ENCODE results near the gene ERGIC2.

The ERGIC2 gene

DNA sequence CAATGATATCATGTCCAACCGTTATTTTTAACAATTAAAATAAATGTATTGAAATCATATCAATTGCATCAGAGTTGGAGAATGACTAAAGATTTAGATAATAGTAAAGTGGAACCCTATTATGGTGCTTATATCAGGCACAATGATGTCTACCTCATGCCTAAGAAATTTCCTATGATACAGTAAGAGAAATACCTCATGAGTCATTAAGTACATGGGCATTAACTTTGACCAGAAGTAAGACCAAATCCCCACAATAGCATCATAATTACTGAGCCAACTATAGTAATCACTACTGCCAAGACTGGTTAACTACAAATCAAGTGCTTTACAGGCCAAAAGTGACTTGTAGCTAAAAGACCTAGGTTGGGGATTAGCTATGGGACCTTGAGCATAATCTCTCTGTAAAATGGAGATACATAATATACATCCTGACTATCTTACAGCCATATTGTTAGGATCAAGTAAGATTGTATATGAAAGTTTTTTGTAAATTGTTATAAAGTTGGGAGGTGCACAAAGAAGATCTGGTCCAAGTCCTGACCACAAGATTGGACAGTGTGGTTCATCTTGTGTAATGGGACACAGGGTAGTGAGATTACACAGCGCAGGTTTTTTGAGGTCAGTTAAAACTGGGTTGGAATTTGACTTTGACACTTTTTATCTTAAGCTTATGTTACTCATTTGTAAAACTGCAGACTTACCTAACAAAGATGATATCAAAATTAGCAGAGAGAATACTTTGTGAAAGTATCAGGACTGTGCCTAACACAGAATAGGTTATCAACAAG lies 60.5 kb downstream of the ERGIC2 start:
- no peaks in the 10 kb centered on the region for H3K36me3 ChIP-seq (ENCODE audit: insufficient read depth, low read length)
- no peak overlapping the region for H3K4me3 ChIP-seq
- no peak overlapping the region for H3K9ac ChIP-seq (ENCODE audit: insufficient read length)
- no peak for DNase-seq (ENCODE audit: low read depth, low spot score)
- no peak for TF ChIP-seq FOXP2 (optimal IDR thresholded peaks at IDR 0.05; ENCODE audit: control extremely low read depth, extremely low read length, insufficient read depth)
- TF ChIP-seq EZH2 (IDR thresholded peaks at IDR 0.05), result no peak
- TF ChIP-seq POLR2AphosphoS5 (IDR thresholded peaks at IDR 0.05; ENCODE audit: borderline replicate concordance, low read depth, low read length), result no peak
- no peaks in the 10 kb centered on the region for H3K9me3 ChIP-seq (ENCODE audit: low read depth, low read length)
- H3K27ac ChIP-seq, result no peak overlapping the region

DNA sequence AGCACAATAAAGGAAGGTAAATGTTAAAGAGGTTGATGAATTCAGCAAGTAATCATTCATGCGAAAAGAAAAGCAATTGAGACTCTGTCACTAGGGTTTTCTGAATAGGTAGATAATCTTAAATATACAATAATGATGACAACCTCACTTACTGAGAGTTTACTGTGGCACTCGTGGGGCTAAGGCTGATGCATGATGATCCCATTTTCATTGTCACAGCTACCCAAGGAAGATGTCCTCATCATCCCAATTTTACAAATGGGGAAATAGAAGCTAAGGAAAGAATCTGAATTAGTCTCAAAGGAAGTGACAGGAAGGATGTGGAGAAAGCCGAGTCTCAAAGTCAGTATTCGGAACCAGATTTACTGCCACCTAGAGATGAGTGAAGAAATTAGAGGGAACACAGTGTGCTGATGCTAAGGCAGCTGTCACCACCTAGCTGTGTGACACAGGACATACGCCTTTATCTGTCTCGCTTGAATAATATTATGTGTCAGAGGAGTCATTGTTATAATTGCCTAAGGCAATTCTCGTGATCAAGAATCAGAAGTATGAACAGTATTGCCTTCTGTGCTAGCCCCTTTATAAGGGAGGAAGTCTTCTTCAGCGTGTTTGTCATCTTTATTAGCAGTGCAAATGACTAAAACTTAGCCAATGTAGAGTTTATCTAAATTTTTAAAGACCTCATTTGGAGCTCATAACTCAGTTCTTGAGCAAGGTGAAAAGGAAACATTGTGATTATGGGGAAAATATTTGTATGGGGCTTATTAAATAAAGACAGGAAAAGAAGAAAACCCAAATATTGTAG lies 63.2 kb downstream of the ERGIC2 start:
- no peak overlapping the region for H3K27ac ChIP-seq
- H3K9me3 ChIP-seq (ENCODE audit: low read depth, low read length), result no peaks in the 10 kb centered on the region
- H3K9ac ChIP-seq (ENCODE audit: insufficient read length), result peak overlapping the region; percentile 26
- no peaks in the 10 kb centered on the region for H3K36me3 ChIP-seq (ENCODE audit: insufficient read depth, low read length)
- H3K4me3 ChIP-seq, result no peak overlapping the region
- no peak for TF ChIP-seq POLR2AphosphoS5 (IDR thresholded peaks at IDR 0.05; ENCODE audit: borderline replicate concordance, low read depth, low read length)
- TF ChIP-seq EZH2 (IDR thresholded peaks at IDR 0.05), result no peak
- no peak for TF ChIP-seq FOXP2 (optimal IDR thresholded peaks at IDR 0.05; ENCODE audit: control extremely low read depth, extremely low read length, insufficient read depth)
- peak; percentile 30 for DNase-seq (ENCODE audit: low read depth, low spot score)

DNA sequence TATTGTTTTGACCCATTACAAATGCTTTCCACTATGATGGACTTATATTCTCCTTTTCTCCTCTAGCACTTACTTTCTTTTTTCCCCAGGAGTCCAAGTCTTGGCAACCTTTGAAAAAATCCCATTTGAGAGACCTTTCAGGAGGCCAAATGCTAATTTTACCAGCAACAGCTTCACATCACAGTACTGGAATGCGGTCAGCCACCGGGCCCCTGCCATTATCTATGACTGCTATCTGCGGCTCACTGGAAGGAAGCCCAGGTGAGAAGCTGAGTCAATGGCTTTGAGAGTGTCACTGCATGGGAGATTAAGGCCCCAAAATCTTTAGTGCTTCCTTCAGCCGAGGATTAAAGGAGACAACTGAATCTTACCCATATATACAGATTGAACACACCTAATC lies 64.2 kb downstream of the ERGIC2 start:
- no peaks in the 10 kb centered on the region for H3K9me3 ChIP-seq (ENCODE audit: low read depth, low read length)
- no peak overlapping the region for H3K4me3 ChIP-seq
- DNase-seq (ENCODE audit: low read depth, low spot score), result no peak
- H3K9ac ChIP-seq (ENCODE audit: insufficient read length), result no peak overlapping the region
- no peak for TF ChIP-seq FOXP2 (optimal IDR thresholded peaks at IDR 0.05; ENCODE audit: control extremely low read depth, extremely low read length, insufficient read depth)
- TF ChIP-seq EZH2 (IDR thresholded peaks at IDR 0.05), result no peak
- TF ChIP-seq POLR2AphosphoS5 (IDR thresholded peaks at IDR 0.05; ENCODE audit: borderline replicate concordance, low read depth, low read length), result no peak
- no peak overlapping the region for H3K27ac ChIP-seq
- H3K36me3 ChIP-seq (ENCODE audit: insufficient read depth, low read length), result no peaks in the 10 kb centered on the region

DNA sequence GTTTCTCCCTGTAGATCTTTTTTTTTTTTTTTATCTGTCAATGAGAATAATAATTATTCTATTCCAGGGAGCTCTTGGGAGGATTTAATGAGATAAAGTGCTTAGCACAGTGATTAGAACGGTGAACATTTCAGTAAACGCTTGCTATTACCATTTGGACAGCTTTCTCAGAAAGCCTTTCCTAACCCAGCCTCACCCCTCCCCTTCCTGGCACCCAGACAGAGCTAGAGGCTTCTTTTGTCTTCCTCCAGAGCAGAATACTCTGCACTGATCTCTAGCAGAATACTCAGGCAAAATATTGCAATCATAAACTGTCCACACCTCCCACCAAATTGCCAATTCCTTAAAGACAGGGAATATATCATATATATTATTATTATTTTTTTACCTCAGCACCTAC lies 66.6 kb downstream of the ERGIC2 start:
- TF ChIP-seq POLR2AphosphoS5 (IDR thresholded peaks at IDR 0.05; ENCODE audit: borderline replicate concordance, low read depth, low read length) (no peak), EZH2 (IDR thresholded peaks at IDR 0.05) (no peak), FOXP2 (optimal IDR thresholded peaks at IDR 0.05; ENCODE audit: control extremely low read depth, extremely low read length, insufficient read depth) (no peak)
- H3K4me3 ChIP-seq, result no peak overlapping the region
- no peaks in the 10 kb centered on the region for H3K9me3 ChIP-seq (ENCODE audit: low read depth, low read length)
- DNase-seq (ENCODE audit: low read depth, low spot score), result no peak
- H3K27ac ChIP-seq, result no peak overlapping the region
- H3K36me3 ChIP-seq (ENCODE audit: insufficient read depth, low read length), result no peaks in the 10 kb centered on the region
- H3K9ac ChIP-seq (ENCODE audit: insufficient read length), result no peak overlapping the region

DNA sequence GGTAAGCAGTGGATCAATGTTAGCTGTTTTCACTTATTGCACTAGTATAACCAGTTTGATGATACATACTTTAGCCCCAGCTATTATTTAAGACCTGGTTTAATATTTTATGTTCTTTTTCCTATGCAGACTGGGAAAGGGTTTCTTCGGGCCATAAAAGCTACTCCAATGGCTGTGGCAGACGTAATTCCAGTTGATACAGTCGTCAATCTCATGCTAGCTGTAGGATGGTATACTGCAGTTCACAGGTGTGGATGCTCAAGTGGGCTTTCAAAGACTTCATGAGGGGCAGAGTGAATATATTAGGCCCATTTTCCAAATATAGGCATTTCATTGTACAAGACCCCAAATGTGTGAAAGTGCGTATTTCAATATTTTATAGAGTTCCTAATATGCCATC lies 70.1 kb downstream of the ERGIC2 start:
- DNase-seq (ENCODE audit: low read depth, low spot score), result no peak
- no peaks in the 10 kb centered on the region for H3K9me3 ChIP-seq (ENCODE audit: low read depth, low read length)
- no peak overlapping the region for H3K4me3 ChIP-seq
- no peaks in the 10 kb centered on the region for H3K36me3 ChIP-seq (ENCODE audit: insufficient read depth, low read length)
- H3K27ac ChIP-seq, result no peak overlapping the region
- H3K9ac ChIP-seq (ENCODE audit: insufficient read length), result no peak overlapping the region
- no peak for TF ChIP-seq FOXP2 (optimal IDR thresholded peaks at IDR 0.05; ENCODE audit: control extremely low read depth, extremely low read length, insufficient read depth)
- no peak for TF ChIP-seq EZH2 (IDR thresholded peaks at IDR 0.05)
- TF ChIP-seq POLR2AphosphoS5 (IDR thresholded peaks at IDR 0.05; ENCODE audit: borderline replicate concordance, low read depth, low read length), result no peak

DNA sequence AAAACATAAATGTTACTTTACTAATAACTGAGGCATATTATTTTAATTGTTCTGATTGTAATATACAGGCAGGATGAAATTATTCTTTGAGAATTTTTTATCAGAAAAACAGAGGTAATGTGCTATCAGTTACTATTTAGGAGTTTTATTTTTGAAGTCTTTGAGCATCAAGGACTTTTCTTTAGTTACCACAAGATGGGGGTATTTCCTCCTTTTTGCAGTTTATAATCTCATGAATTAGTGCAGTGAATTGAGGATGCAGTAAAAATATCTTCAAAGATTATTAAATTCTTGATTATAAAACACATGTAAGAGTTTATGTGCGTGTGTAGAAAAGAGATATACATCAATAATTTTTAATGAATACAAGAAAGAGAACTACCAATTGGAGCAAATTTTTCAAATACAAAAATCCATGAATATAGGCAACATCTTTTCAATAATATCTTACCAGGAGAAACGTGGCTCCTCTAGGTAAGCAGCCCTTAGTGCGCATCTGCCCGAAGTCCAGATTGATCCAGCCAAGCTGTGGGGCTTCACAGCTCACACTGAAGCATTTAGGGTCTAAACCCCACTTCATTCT lies 71.6 kb downstream of the ERGIC2 start:
- H3K4me3 ChIP-seq, result no peak overlapping the region
- DNase-seq (ENCODE audit: low read depth, low spot score), result peak; percentile 10
- H3K36me3 ChIP-seq (ENCODE audit: insufficient read depth, low read length), result no peaks in the 10 kb centered on the region

DNA sequence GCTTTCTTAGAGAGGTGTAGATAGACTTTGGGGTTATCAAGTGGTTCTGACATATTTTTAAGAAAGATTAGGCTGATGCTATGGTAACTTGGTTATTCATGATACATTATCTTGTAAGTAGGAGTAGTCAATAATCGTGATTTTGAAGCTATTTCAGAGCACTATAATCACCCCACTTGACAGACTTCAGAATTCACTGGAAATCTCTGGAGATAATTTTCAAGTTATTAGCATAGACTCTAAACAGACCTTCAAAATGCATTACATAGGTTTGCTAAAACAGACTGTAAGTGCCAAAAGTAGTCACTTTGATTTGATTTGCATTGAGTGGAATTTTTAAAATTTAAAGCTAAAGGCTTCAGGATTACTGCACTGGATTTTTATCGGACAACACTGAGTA lies 74.3 kb downstream of the ERGIC2 start:
- no peak overlapping the region for H3K4me3 ChIP-seq
- no peak overlapping the region for H3K9ac ChIP-seq (ENCODE audit: insufficient read length)
- TF ChIP-seq FOXP2 (optimal IDR thresholded peaks at IDR 0.05; ENCODE audit: control extremely low read depth, extremely low read length, insufficient read depth), result no peak
- no peak for TF ChIP-seq POLR2AphosphoS5 (IDR thresholded peaks at IDR 0.05; ENCODE audit: borderline replicate concordance, low read depth, low read length)
- TF ChIP-seq EZH2 (IDR thresholded peaks at IDR 0.05), result no peak
- no peak for DNase-seq (ENCODE audit: low read depth, low spot score)
- no peaks in the 10 kb centered on the region for H3K9me3 ChIP-seq (ENCODE audit: low read depth, low read length)
- no peaks in the 10 kb centered on the region for H3K36me3 ChIP-seq (ENCODE audit: insufficient read depth, low read length)
- no peak overlapping the region for H3K27ac ChIP-seq

More for the DNA sequence above, 71.6 kb downstream of the ERGIC2 start:
- H3K9ac ChIP-seq (ENCODE audit: insufficient read length), result no peak overlapping the region
- H3K9me3 ChIP-seq (ENCODE audit: low read depth, low read length), result no peaks in the 10 kb centered on the region
- H3K27ac ChIP-seq, result no peak overlapping the region
- TF ChIP-seq EZH2 (IDR thresholded peaks at IDR 0.05) (no peak), POLR2AphosphoS5 (IDR thresholded peaks at IDR 0.05; ENCODE audit: borderline replicate concordance, low read depth, low read length) (no peak), FOXP2 (optimal IDR thresholded peaks at IDR 0.05; ENCODE audit: control extremely low read depth, extremely low read length, insufficient read depth) (no peak)

DNA sequence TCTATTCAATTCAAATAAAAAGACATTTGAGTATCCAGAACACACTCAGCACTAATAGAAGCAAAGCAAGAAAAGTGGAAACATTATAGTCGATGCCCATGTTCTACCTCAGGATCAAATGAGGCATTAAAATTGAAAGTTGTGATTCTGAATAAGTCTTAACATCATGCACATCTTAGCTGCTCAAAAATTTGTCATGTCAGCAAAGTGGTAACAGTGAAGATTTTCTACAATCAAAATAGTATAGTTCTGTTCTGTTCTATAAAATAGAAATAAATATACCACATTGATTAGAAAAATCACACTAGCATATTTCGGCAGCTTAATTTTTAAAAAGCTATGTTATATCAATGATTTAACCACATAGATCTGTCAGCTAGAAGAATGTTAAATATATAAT lies 74.7 kb downstream of the ERGIC2 start:
- no peaks in the 10 kb centered on the region for H3K9me3 ChIP-seq (ENCODE audit: low read depth, low read length)
- TF ChIP-seq FOXP2 (optimal IDR thresholded peaks at IDR 0.05; ENCODE audit: control extremely low read depth, extremely low read length, insufficient read depth) (no peak), EZH2 (IDR thresholded peaks at IDR 0.05) (no peak), POLR2AphosphoS5 (IDR thresholded peaks at IDR 0.05; ENCODE audit: borderline replicate concordance, low read depth, low read length) (no peak)
- H3K9ac ChIP-seq (ENCODE audit: insufficient read length), result no peak overlapping the region
- no peak for DNase-seq (ENCODE audit: low read depth, low spot score)
- H3K36me3 ChIP-seq (ENCODE audit: insufficient read depth, low read length), result no peaks in the 10 kb centered on the region
- no peak overlapping the region for H3K4me3 ChIP-seq
- H3K27ac ChIP-seq, result no peak overlapping the region

All from SK-N-MC (cell line).